ENCODE measurements around the gene DUSP10.

DUSP10 gene

DNA sequence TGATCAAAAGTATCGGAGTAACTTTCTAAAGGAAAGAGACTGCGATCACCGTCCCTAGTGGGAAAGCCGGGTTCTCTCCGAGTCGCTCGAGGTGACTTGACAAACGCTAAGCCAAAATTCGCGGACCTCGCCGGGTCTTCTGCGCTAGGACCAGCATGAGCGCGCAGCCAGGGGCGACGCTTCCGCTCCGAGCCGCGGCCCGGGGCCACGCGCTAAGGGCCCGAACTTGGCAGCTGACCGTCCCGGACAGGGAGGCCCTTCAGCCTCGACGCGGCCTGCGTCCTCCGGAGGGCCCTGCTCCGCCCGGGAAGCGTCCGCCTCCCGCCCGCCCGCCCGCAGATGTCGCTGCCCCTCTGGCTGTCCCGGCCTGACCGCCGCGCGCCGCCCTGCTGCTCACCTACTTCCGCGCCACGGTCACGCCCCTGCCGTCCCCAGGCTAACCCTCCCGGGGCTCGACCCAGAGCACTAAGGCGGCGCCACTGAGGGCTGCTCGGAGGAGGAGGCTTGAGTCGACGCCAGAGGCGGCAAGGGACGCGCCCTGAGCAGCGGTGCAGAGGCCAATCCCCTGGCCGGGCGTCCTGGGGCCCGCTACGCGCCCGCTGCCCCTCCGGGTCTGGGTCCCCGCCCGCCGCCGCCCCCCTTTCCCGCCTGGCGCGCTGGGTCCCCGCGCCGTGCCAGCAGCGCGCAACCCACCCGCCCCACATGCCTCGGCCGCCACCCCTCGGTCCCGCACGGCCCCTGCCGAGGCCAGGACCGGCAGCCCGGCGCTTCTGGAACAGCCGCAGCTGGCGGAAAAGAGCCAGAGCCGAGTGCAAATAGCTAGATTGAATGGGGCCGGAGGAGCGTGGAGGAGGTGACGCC is 896 bp upstream of the DUSP10 start:
- peak; percentile 84 for DNase-seq (ENCODE audit: low read depth)
- H3K4me3 ChIP-seq (ENCODE audit: low read length), result peak overlapping the region; percentile 80
- TF ChIP-seq, protein P1, sequence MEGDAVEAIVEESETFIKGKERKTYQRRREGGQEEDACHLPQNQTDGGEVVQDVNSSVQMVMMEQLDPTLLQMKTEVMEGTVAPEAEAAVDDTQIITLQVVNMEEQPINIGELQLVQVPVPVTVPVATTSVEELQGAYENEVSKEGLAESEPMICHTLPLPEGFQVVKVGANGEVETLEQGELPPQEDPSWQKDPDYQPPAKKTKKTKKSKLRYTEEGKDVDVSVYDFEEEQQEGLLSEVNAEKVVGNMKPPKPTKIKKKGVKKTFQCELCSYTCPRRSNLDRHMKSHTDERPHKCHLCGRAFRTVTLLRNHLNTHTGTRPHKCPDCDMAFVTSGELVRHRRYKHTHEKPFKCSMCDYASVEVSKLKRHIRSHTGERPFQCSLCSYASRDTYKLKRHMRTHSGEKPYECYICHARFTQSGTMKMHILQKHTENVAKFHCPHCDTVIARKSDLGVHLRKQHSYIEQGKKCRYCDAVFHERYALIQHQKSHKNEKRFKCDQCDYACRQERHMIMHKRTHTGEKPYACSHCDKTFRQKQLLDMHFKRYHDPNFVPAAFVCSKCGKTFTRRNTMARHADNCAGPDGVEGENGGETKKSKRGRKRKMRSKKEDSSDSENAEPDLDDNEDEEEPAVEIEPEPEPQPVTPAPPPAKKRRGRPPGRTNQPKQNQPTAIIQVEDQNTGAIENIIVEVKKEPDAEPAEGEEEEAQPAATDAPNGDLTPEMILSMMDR (conservative IDR thresholded peaks at IDR 0.05; ENCODE audit: low read length), result peak; percentile 14; the same call in 1 of the 2 replicates

- DNase-seq (ENCODE audit: low read depth), result peak; percentile 60
- peak overlapping the region; percentile 97 for H3K4me3 ChIP-seq (ENCODE audit: low read length)
- TF ChIP-seq, protein P1 (conservative IDR thresholded peaks at IDR 0.05; ENCODE audit: low read length), result peak; percentile 17
Observed at GRCh38 chr1:221740993-221741702, 741 bp downstream of the DUSP10 start.

GRCh38 chr1:221740369-221740992 is 1.4 kb downstream of the DUSP10 start:
- peak overlapping the region; percentile 97 for H3K4me3 ChIP-seq (ENCODE audit: low read length)
- no peak for DNase-seq (ENCODE audit: low read depth)
- TF ChIP-seq, protein P1 (conservative IDR thresholded peaks at IDR 0.05; ENCODE audit: low read length), result no peak

DNA sequence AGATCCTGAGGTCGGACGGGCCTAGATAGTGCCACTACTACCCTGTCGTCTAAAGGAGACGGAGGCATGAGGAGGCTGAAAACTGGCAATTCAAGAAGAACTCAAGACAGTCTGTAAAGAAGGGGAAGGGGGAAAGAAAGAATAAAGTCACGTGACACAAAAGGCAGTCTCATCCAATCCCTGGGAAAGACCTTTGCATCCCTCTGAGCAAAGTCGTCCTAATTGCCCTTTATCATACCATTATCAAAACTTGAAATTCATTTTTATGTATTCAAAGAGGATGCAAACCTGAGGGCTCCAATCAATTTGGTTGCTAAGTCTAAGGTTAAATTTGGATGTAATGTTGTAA is 2.2 kb downstream of the DUSP10 start:
- DNase-seq (ENCODE audit: low read depth), result no peak
- peak overlapping the region; percentile 97 for H3K4me3 ChIP-seq (ENCODE audit: low read length)
- TF ChIP-seq, protein P1 (conservative IDR thresholded peaks at IDR 0.05; ENCODE audit: low read length), result no peak

DNA sequence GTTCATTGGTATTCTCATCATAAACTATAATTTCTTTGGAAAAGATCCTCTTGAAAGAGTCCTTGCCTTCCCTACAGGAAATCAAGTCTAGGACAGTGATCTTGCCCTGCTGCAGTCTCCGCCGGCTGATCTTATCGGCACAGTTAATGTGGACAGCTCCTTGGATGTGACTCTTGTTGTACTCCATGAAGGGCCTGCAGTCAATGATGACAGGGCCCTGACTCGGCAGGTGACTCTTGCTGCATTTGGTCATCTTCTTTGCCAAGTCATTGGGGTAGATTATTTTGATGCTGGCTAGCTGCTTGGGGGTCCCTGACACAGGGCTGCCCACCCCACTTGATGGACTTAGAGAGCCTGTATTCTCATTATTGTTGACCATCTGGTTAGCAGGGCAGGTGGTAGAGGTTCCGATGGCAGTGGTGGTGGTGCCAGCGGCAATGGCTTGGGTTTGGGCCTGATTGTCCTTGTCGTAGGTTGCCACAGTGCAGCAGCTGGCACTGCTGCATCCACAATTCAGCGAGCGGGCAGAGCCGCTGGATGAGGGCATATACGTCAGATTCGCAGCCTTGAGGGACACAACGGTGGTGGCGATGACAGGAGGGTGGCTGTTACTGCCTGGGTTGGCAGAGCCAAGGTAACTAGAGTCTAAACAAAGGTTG is 2.7 kb downstream of the DUSP10 start:
- peak overlapping the region; percentile 97 for H3K4me3 ChIP-seq (ENCODE audit: low read length)
- no peak for DNase-seq (ENCODE audit: low read depth)
- TF ChIP-seq, protein P1 (conservative IDR thresholded peaks at IDR 0.05; ENCODE audit: low read length), result no peak

- TF ChIP-seq, protein P1 (conservative IDR thresholded peaks at IDR 0.05; ENCODE audit: low read length), result no peak
- no peak overlapping the region; the same call in 1 of the 2 replicates for H3K4me3 ChIP-seq (ENCODE audit: low read length)
- DNase-seq (ENCODE audit: low read depth), result no peak
Observed at GRCh38 chr1:221736714-221737113, 5.2 kb downstream of the DUSP10 start.
